ENCODE results near the gene TRAF6.
"Not testable (repeated sequence)": the region's sequence is repeated elsewhere in the genome, so short reads cannot be mapped to it uniquely, and the experiment has no call there.

TRAF6 gene, protein sequence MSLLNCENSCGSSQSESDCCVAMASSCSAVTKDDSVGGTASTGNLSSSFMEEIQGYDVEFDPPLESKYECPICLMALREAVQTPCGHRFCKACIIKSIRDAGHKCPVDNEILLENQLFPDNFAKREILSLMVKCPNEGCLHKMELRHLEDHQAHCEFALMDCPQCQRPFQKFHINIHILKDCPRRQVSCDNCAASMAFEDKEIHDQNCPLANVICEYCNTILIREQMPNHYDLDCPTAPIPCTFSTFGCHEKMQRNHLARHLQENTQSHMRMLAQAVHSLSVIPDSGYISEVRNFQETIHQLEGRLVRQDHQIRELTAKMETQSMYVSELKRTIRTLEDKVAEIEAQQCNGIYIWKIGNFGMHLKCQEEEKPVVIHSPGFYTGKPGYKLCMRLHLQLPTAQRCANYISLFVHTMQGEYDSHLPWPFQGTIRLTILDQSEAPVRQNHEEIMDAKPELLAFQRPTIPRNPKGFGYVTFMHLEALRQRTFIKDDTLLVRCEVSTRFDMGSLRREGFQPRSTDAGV

DNA sequence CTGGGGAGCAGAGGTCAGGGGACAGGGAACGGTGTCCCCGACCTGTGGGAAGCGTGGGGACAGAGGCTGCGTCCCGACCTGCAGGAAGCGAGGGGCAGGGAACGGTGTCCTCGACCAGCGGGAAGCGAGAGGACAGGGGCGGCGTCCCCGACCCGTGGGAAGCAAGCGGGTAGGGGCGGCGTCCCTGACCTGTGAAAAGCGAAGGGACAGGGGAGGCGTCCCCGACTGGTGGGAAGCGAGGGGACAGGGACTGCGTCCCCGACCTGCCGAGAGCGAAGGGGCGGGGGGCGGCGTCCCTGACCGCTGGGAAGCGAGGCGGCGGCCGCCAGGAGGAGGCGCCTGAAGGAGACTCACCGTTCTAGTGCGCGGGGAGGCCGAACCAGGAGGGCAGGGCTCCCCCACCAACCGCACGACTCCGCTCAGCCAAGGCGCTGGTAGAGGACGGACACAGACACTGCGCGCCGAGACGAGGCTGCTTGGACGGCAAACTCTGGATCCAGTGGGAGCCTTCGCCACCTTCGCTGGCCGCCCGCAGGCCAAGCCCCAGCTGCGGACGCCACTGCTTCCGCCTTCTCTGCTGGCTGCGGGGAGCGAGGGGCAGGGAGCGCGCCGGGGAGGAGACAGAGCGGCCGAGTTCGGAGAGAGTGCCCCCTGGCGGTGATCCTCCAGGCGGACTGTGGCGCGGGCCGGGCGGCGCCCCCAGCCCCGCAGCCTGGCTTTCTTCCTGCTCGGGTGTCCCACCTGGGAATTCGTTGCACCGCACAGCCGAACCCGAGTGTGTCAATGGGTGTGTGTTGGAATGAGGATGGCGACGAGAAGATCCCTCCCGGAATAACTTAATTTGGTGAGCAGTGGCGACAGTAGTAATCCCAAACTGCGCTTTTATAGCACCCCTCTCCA, at the start of gene TRAF6:
Gene TRAF6 (minus strand): TSS at position 579 of the 900 bp plus-strand sequence. CDS start 8,757 bp downstream, outside the sequence.
- H3K27ac ChIP-seq, result peak within 1 kb of the TSS; percentile 77
- TF ChIP-seq, protein P1, sequence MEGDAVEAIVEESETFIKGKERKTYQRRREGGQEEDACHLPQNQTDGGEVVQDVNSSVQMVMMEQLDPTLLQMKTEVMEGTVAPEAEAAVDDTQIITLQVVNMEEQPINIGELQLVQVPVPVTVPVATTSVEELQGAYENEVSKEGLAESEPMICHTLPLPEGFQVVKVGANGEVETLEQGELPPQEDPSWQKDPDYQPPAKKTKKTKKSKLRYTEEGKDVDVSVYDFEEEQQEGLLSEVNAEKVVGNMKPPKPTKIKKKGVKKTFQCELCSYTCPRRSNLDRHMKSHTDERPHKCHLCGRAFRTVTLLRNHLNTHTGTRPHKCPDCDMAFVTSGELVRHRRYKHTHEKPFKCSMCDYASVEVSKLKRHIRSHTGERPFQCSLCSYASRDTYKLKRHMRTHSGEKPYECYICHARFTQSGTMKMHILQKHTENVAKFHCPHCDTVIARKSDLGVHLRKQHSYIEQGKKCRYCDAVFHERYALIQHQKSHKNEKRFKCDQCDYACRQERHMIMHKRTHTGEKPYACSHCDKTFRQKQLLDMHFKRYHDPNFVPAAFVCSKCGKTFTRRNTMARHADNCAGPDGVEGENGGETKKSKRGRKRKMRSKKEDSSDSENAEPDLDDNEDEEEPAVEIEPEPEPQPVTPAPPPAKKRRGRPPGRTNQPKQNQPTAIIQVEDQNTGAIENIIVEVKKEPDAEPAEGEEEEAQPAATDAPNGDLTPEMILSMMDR (conservative IDR thresholded peaks at IDR 0.05), result peak; percentile 94

DNA sequence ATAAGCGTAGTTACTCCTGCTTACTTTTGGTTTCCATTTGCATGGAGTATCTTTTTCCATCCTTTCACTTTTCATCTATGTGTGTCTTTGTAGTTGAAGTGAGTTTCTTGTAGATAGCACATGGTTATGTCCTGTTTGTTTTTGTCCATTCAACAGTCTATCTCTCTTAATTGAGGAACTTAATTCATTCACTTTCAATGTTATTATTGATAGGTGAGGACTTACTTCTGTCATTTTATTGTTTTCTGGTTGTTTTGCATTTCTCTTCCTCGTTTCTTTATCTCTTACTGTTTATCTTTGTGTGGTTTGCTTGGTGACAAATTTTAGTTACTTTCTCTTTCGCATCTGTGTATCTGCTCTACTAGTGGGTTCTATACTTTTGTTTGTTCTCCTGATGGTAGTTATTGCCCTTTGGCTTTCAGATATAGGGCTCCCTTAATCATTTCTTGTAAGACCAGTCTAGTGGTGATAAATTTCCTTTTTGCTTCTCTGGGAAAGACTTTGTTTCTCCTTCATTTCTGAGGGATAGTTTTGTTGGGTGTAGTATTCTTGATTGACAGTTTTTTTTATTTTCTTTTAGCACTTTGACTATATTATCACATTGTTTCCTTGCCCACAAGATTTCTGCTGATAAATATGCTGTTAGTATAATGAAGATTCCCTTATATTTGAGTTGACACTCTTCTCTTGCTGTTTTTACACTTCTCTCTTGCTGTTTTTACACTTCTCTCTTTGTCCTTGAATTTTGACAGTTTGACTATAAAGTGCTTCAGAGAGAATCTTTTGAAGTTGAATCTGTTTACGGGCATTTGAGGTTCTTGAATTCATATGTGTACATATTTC, 48.7 kb upstream of the TRAF6 start:
- H3K27ac ChIP-seq, result no peak overlapping the region
- TF ChIP-seq, protein P1 (conservative IDR thresholded peaks at IDR 0.05), result no peak

DNA sequence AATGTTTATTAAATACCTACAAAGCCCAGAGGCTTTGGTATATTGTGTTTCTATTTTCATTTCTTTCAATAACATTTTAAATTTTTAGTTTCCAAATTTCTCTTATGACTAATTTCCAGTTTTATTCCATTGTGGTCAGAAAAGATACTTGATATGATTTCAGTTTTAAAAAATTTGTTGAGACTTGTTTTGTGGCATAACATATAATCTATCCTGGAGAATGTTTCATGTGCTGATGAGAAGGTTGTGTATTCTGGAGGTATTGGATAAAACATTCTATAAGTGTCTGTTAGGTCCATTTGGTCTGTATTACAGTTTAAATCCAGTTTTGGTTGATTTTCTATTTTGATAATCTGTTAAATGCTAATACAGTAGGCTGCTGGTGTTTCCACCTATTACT, 47.9 kb upstream of the TRAF6 start:
- no peak overlapping the region for H3K27ac ChIP-seq
- TF ChIP-seq, protein P1 (conservative IDR thresholded peaks at IDR 0.05), result no peak

DNA sequence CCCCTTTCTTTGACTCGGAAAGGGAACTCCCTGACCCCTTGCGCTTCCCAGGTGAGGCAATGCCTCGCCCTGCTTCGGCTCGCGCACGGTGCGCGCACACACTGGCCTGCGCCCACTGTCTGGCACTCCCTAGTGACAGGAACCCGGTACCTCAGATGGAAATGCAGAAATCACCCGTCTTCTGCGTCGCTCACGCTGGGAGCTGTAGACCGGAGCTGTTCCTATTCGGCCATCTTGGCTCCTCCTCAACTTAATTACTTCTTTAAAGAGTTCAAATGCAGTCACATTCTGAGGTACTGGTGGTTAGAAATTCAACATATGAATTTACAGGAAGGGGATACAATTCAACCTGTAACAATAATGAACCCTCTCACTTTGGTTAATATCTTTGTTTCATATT, 47.3 kb upstream of the TRAF6 start:
- not testable (repeated sequence) for H3K27ac ChIP-seq

DNA sequence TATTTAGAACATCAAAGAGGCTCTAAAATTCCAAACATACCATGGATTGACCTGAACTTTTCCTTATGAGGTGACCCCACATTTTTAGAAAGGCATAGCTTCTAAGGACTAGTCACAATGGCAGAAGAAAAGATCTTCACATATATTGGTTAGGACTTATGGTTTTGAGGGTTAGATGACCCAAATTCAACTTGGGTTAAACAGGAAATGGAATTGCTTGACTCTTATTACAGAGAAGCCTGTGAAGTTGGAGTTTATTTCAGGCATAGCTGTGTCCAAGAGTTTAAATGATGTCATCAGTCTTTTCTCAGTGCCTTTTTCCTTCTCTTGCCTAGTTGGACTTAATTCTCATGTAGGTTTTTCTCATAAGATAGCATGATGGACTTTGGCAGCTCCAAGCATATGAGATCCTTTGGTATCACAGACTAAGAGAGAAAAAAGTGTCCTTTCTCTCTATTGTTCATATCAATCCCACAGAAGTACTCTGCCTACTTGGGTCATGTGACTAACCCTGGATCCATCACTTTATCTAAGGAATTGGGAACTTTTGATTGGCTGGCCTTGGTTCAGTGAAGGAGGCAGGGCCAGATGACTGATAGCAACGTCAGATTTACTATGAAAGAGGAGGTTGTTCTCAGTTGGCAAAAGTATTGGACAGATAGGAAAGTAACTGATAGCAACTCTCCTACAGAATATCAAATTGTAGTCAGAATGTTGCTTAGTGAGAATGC, 40.5 kb upstream of the TRAF6 start:
- H3K27ac ChIP-seq, result no peak overlapping the region
- TF ChIP-seq, protein P1 (conservative IDR thresholded peaks at IDR 0.05), result no peak

DNA sequence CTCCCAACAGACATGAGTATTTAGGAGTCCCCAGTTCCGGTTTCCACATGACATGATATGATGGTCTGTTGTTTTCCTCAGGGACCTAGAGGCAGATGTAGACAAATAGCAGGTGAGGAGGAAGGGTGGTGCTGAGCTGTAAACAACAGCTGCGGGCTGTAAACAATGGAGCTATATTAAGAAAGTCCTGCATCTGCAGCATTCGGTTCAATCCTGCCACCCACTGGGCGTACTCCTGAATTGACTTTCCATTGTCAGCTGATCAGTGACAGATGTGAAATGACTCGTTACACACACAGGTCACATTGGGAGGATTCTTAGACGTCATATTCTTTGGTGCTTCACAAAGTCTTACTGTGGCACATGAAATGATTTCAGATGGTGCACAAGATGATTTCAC, 30.9 kb upstream of the TRAF6 start:
- H3K27ac ChIP-seq, result no peak overlapping the region
- TF ChIP-seq, protein P1 (conservative IDR thresholded peaks at IDR 0.05), result no peak; the same call in 1 of the 2 replicates

DNA sequence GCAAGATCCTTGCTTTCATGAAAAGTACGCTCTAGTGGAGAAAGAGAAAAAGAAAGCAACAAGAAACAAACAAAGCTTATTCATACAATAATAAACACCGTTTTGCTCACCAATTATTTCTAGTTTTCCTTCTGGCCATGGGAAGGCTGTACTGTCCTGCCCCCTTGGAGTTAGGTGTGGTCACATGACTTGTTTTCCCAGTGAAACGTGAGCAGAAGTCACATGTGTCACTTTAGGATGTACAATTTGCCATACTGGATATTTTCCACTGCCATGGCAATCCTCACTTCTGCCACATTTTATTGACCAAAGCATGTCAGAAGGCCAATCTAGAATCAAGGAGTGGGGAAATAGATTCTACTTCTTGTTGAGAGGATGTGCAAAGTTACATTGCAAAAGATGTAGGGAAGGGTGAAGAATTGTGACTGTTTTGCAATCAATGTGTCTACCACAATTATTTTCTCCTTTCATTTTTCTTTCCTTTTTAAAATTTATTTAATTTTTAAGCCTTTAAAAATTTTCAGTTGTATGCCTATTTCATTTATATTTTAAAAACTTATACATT, 24.3 kb upstream of the TRAF6 start:
- H3K27ac ChIP-seq, result no peak overlapping the region
- TF ChIP-seq, protein P1 (conservative IDR thresholded peaks at IDR 0.05), result no peak

Data from VCaP (cell line).